Calu3 (cell line): ENCODE results near the gene RPP14. TPM values are rescaled to one million over a fixed set of nuclear protein-coding genes. Genes with fewer than 3 reads are reported as not detected.
"Not testable (repeated sequence)": the region's sequence is repeated elsewhere in the genome, so short reads cannot be mapped to it uniquely, and the experiment has no call there.

Experiments used
- BruUV-seq: library from RNA; stranded (reverse); fragments of 400-500 nt; replicated peaks from 2 replicates; lab custom pipeline; 2021; lab: Mats Ljungman, UMichigan
- CTCF ChIA-PET: fragments of 300-600 bp; sonication (Branson Sonifier 250); formaldehyde crosslinking; loops from one replicate; lab custom pipeline; 2022; ENCODE audit warnings: antibody characterized with exemption; lab: Charles Lee
- DNase-seq: peaks from one replicate; pipeline ENCODE4 v3.0.0; 2022
- H3K27ac Mint-ChIP-seq: one replicate; pipeline ENCODE4 v1.8.0; 2022; ENCODE audit warnings: mixed read lengths; ENCODE audit not compliant: unreplicated experiment
- H3K27me3 Mint-ChIP-seq: one replicate; pipeline ENCODE4 v1.8.0; 2022; ENCODE audit warnings: mixed read lengths; ENCODE audit not compliant: unreplicated experiment
- H3K36me3 Mint-ChIP-seq: one replicate; pipeline ENCODE4 v1.8.0; 2022; ENCODE audit warnings: mild to moderate bottlenecking, moderate library complexity, mixed read lengths; ENCODE audit not compliant: insufficient read depth, unreplicated experiment
- H3K4me1 Mint-ChIP-seq: one replicate; pipeline ENCODE4 v1.8.0; 2022; ENCODE audit warnings: mild to moderate bottlenecking, low read depth, mixed read lengths; ENCODE audit not compliant: unreplicated experiment
- H3K4me3 Mint-ChIP-seq: one replicate; pipeline ENCODE4 v1.8.0; 2022; ENCODE audit warnings: mild to moderate bottlenecking, low read depth, moderate library complexity, mixed read lengths; ENCODE audit not compliant: unreplicated experiment
- H3K9me3 Mint-ChIP-seq: one replicate; pipeline ENCODE4 v1.8.0; 2022; ENCODE audit warnings: low read depth, mixed read lengths; ENCODE audit not compliant: unreplicated experiment
- intact Hi-C: fragments of 100-400 bp; cut with micrococcal nuclease; formaldehyde crosslinking; loops from one replicate; pipeline ENCODE4 v1.10.0; 2022; ENCODE audit not compliant: unreplicated experiment
- total RNA-seq: library from RNA; stranded (reverse); gene quantifications from 2 replicates; pipeline ENCODE4 v1.2.3, GENCODE V29; 2022
- TF ChIP-seq, protein P1 (sequence below): fragments of 200-600 bp; IDR thresholded peaks from one replicate; pipeline ENCODE4 v1.8.0; 2022; ENCODE audit warnings: antibody characterized with exemption; ENCODE audit not compliant: unreplicated experiment

RPP14 gene
- total RNA-seq, 1 experiment from 2014 or later, result 17.2 TPM

DNA sequence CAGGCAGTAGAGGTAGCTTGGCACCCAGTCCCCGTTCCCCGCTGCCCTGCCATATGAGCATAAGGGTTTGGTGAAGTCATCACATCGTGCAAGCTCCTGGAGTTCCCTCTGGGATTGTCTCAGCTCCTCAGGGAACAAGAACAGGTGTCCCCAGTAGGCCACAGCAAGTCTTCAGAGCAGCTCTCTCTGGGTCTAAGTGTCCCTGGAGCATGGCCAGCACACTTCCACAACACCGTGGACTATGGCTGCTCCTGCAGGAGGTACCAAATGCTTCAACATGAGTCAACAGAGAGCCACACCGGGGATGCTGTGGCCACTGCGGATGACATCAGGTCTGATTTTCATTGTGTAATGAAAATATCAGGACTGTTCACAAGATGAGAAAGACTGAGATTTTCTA lies 45.3 kb upstream of the RPP14 start:
- Mint-ChIP-seq H3K36me3 (no peaks in the 10 kb centered on the region), H3K4me3 (no peak overlapping the region), H3K27me3 (no peaks in the 10 kb centered on the region), H3K27ac (no peak overlapping the region), H3K4me1 (no peaks in the 10 kb centered on the region), H3K9me3 (no peaks in the 10 kb centered on the region)
- TF ChIP-seq, protein P1, sequence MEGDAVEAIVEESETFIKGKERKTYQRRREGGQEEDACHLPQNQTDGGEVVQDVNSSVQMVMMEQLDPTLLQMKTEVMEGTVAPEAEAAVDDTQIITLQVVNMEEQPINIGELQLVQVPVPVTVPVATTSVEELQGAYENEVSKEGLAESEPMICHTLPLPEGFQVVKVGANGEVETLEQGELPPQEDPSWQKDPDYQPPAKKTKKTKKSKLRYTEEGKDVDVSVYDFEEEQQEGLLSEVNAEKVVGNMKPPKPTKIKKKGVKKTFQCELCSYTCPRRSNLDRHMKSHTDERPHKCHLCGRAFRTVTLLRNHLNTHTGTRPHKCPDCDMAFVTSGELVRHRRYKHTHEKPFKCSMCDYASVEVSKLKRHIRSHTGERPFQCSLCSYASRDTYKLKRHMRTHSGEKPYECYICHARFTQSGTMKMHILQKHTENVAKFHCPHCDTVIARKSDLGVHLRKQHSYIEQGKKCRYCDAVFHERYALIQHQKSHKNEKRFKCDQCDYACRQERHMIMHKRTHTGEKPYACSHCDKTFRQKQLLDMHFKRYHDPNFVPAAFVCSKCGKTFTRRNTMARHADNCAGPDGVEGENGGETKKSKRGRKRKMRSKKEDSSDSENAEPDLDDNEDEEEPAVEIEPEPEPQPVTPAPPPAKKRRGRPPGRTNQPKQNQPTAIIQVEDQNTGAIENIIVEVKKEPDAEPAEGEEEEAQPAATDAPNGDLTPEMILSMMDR, result no peak
- DNase-seq, result no peak
- intact Hi-C loops, result no loop called here
- CTCF ChIA-PET, result no interaction called here
- BruUV-seq, result no TSS peak

DNA sequence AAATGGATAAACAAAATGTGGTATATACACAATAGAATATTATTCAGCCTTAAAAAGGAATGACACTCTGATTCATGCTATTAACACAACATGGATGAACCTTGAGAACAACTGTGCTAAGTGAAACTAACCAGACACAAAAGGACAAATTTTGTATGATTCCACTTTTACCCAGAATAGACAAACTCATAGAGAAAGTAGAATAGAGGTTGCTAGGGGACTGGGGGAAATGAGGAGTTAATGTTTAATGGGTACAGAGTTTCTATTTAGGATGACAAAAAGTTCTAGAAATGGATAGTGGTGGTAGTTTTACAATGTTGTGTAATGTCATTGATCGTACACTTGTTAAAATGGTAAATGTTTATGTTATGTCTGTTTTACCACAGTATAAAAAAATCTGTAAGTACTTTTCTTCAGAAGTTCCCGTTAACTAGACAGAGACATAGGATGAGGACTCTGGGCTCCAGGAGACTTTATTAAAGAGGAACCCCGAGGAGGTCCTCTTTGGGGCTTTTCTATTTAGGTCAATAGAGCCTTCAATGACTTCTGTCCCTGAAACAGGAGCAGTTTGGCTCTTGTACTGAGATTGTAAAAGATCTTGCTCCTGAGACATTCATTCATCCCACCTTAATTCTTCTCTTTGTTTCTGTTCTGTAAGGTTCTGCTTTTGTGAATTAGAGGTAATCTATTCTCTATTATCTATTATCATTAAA lies 43.9 kb upstream of the RPP14 start:
- H3K27me3 Mint-ChIP-seq, result no peaks in the 10 kb centered on the region
- no peaks in the 10 kb centered on the region for H3K9me3 Mint-ChIP-seq
- no TSS peak for BruUV-seq
- no peak overlapping the region for H3K4me3 Mint-ChIP-seq
- no peaks in the 10 kb centered on the region for H3K36me3 Mint-ChIP-seq
- DNase-seq, result no peak
- no peak overlapping the region for H3K27ac Mint-ChIP-seq
- no peaks in the 10 kb centered on the region for H3K4me1 Mint-ChIP-seq
- TF ChIP-seq, protein P1, result no peak
- CTCF ChIA-PET, result no interaction called here
- intact Hi-C loops, result no loop called here

DNA sequence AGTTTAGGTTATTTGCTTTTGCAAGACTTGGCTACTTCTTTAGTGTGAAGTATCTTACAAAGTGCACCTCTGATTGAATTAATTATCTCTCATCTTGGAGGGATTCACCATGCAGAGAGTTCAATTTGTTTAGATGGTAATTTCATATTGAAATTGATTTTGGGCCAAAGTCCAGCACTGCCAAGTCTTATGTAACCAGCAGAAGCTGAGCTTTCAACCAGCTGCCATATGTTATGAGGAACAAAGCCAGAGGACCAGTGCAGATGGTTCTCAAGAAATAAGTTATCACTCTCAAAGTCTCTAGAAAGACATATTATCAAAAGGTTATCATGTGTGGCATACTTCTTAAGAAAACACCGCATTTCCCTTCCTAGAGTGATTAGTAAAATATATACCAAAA lies 39.5 kb upstream of the RPP14 start:
- BruUV-seq, result no TSS peak
- intact Hi-C loops, result no loop called here
- no peaks in the 10 kb centered on the region for H3K27me3 Mint-ChIP-seq
- no peak for DNase-seq
- H3K4me1 Mint-ChIP-seq, result no peaks in the 10 kb centered on the region
- TF ChIP-seq, protein P1, result no peak
- H3K4me3 Mint-ChIP-seq, result no peak overlapping the region
- no peaks in the 10 kb centered on the region for H3K36me3 Mint-ChIP-seq
- CTCF ChIA-PET, result no interaction called here
- H3K9me3 Mint-ChIP-seq, result no peaks in the 10 kb centered on the region
- H3K27ac Mint-ChIP-seq, result no peak overlapping the region

DNA sequence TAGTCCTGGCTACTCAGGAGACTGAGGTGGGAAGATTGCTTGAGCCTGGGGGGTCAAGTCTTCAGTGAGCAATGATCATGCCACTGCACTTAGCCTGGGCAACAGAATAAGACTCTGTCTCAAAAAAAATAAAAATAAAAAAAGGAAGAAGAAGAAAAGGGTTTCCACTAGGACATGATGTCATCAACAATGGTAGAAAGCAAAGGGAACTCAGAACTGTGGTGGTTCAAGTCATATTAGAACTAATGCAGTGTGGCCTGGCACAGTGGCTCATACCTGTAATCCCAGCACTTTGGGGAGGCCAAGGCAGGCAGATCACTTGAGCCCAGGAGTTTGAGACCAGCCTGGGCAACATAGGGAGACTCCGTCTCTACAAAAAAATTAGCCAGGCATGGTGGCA lies 38.5 kb upstream of the RPP14 start:
- H3K36me3 Mint-ChIP-seq, result not testable (repeated sequence)

DNA sequence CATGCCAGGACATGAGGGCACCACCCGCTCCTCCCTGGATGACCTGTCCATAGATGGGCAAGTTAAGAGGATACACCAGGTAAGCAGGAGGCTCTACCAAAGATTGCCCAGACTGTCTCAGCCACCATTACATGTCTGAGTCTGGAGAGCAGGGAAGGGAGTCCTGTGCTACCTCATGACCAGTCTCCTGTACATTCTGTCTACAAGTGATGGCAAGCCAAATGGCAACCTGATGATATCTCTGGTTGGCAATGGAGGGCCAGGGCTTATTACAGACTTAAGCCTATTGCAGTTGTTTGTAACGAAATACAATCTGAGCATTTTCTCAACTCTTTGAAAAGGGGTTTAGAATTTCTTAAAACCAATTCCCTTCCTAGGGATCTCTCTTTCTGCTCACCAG lies 36.7 kb upstream of the RPP14 start:
- no peak for DNase-seq
- H3K27me3 Mint-ChIP-seq, result no peaks in the 10 kb centered on the region
- no peaks in the 10 kb centered on the region for H3K9me3 Mint-ChIP-seq
- TF ChIP-seq, protein P1, result no peak
- no peak overlapping the region for H3K27ac Mint-ChIP-seq
- peaks cover 7% of the 10 kb centered on the region for H3K4me1 Mint-ChIP-seq
- no TSS peak for BruUV-seq
- intact Hi-C loops, result no loop called here
- CTCF ChIA-PET, result no interaction called here
- no peaks in the 10 kb centered on the region for H3K36me3 Mint-ChIP-seq
- no peak overlapping the region for H3K4me3 Mint-ChIP-seq

More for the DNA sequence above, 38.5 kb upstream of the RPP14 start:
- intact Hi-C loops, DNase-seq, H3K9me3 Mint-ChIP-seq, H3K27ac Mint-ChIP-seq, H3K4me1 Mint-ChIP-seq, BruUV-seq, H3K27me3 Mint-ChIP-seq, H3K4me3 Mint-ChIP-seq, CTCF ChIA-PET: not testable (repeated sequence)
